Cardiac fibroblast (primary cell): ENCODE data around the gene CHST3.

ENCODE experiments used
- DNase-seq, 2 donors: peaks; one replicate each; pipeline versions ENCODE4 v3.0.0 to v3.0.0-alpha.2; 2010; ENCODE audit warnings: low read depth in 2 of 2
- H3K4me3 ChIP-seq, 2 donors: replicated peaks in 1 of 2; 1 replicate in 1 of 2; 2 replicates in 1 of 2; pipeline ENCODE4 v1.5.1; 2011; ENCODE audit warnings: low read depth in 2 of 2, low read length in 2 of 2, mild to moderate bottlenecking in 2 of 2, moderate library complexity in 1 of 2
- CTCF ChIP-seq: IDR thresholded peaks from one replicate; pipeline ENCODE4 v1.5.1; 2011; ENCODE audit warnings: low read depth, mild to moderate bottlenecking, low read length, inconsistent platforms

CHST3 gene

GRCh38 chr10:71968553-71969474 is 4.6 kb downstream of the CHST3 start:
- no peak for TF ChIP-seq CTCF
- peak; percentile 34 to 38 for DNase-seq
- H3K4me3 ChIP-seq: no peak overlapping the region

GRCh38 chr10:71969929-71970328 is 5.7 kb downstream of the CHST3 start:
- TF ChIP-seq CTCF: no peak
- DNase-seq: no peak
- no peak overlapping the region for H3K4me3 ChIP-seq

- H3K4me3 ChIP-seq: no peak overlapping the region
- TF ChIP-seq CTCF: peak; percentile 14
- no peak for DNase-seq
These were observed 6.1 kb downstream of the CHST3 start for GRCh38 chr10:71970331-71970730.

GRCh38 chr10:71970869-71971268 is 6.7 kb downstream of the CHST3 start:
- no peak for DNase-seq

GRCh38 chr10:71971311-71971731 is 7.1 kb downstream of the CHST3 start:
- no peak for DNase-seq
- H3K4me3 ChIP-seq: no peak overlapping the region
- TF ChIP-seq CTCF: no peak

More at GRCh38 chr10:71970869-71971268, 6.7 kb downstream of the CHST3 start:
- H3K4me3 ChIP-seq: no peak overlapping the region
- TF ChIP-seq CTCF: no peak

GRCh38 chr10:71971769-71972555 is 7.8 kb downstream of the CHST3 start:
- no peak for DNase-seq
- no peak overlapping the region for H3K4me3 ChIP-seq
- TF ChIP-seq CTCF: no peak
